Measurements from ENCODE around the gene ARMH4.

GRCh38 chr14:58059126-58059525, 92.9 kb downstream of the ARMH4 start:
- no peak for TF ChIP-seq SIN3A (IDR thresholded peaks at IDR 0.05; ENCODE audit: borderline replicate concordance, insufficient read depth, low read length)
- no peak for TF ChIP-seq POLR2AphosphoS5 (IDR thresholded peaks at IDR 0.05; ENCODE audit: low read depth, low read length)
- TF ChIP-seq TAF1 (IDR thresholded peaks at IDR 0.05; ENCODE audit: borderline replicate concordance, insufficient read depth, low read length): no peak
- TF ChIP-seq, protein P1, sequence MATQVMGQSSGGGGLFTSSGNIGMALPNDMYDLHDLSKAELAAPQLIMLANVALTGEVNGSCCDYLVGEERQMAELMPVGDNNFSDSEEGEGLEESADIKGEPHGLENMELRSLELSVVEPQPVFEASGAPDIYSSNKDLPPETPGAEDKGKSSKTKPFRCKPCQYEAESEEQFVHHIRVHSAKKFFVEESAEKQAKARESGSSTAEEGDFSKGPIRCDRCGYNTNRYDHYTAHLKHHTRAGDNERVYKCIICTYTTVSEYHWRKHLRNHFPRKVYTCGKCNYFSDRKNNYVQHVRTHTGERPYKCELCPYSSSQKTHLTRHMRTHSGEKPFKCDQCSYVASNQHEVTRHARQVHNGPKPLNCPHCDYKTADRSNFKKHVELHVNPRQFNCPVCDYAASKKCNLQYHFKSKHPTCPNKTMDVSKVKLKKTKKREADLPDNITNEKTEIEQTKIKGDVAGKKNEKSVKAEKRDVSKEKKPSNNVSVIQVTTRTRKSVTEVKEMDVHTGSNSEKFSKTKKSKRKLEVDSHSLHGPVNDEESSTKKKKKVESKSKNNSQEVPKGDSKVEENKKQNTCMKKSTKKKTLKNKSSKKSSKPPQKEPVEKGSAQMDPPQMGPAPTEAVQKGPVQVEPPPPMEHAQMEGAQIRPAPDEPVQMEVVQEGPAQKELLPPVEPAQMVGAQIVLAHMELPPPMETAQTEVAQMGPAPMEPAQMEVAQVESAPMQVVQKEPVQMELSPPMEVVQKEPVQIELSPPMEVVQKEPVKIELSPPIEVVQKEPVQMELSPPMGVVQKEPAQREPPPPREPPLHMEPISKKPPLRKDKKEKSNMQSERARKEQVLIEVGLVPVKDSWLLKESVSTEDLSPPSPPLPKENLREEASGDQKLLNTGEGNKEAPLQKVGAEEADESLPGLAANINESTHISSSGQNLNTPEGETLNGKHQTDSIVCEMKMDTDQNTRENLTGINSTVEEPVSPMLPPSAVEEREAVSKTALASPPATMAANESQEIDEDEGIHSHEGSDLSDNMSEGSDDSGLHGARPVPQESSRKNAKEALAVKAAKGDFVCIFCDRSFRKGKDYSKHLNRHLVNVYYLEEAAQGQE (IDR thresholded peaks at IDR 0.05; ENCODE audit: insufficient read depth in 1 of 2, low read depth in 2 of 2, low read length in 2 of 2): no peak
